H9 (cell line): ENCODE measurements around the gene NCAN. TPM values are rescaled to one million over a fixed set of nuclear protein-coding genes. Genes with fewer than 3 reads are reported as not detected.

ENCODE experiments used
- DNase-seq: peaks from one replicate; pipeline ENCODE4 v3.0.0-alpha.2; 2017
- H2AFZ ChIP-seq: one replicate; pipeline ENCODE4 v1.6.1; 2013; ENCODE audit warnings: mild to moderate bottlenecking, low read length, control low read depth, moderate library complexity
- H2AK5ac ChIP-seq: 2 replicates; pipeline ENCODE4 v1.6.1; 2013; ENCODE audit warnings: low read length, control low read depth, mixed read lengths; ENCODE audit not compliant: insufficient read length
- H2BK120ac ChIP-seq: one replicate; pipeline ENCODE4 v1.6.1; 2013; ENCODE audit warnings: low read depth, mild to moderate bottlenecking, low read length, control low read depth, inconsistent platforms; ENCODE audit not compliant: poor library complexity, severe bottlenecking
- H2BK12ac ChIP-seq: 2 replicates; pipeline ENCODE4 v1.6.1; 2013; ENCODE audit warnings: low read length, control low read depth, mixed read lengths, low read depth; ENCODE audit not compliant: insufficient read length
- H2BK15ac ChIP-seq: 2 replicates; pipeline ENCODE4 v1.6.1; 2013; ENCODE audit warnings: low read depth, low read length, control low read depth
- H2BK20ac ChIP-seq: one replicate; pipeline ENCODE4 v1.6.1; 2013; ENCODE audit warnings: low read depth, mild to moderate bottlenecking, low read length, control low read depth, inconsistent platforms; ENCODE audit not compliant: poor library complexity, severe bottlenecking
- H2BK5ac ChIP-seq: 2 replicates; pipeline ENCODE4 v1.6.1; 2013; ENCODE audit warnings: low read length, control low read depth, mixed read lengths; ENCODE audit not compliant: insufficient read length
- H3K14ac ChIP-seq: 2 replicates; pipeline ENCODE4 v1.6.1; 2013; ENCODE audit warnings: low read length, control low read depth; ENCODE audit not compliant: insufficient read depth
- H3K18ac ChIP-seq: 2 replicates; pipeline ENCODE4 v1.6.1; 2013; ENCODE audit warnings: low read depth, mild to moderate bottlenecking, mixed read lengths, low read length, control low read depth; ENCODE audit not compliant: insufficient read length
- H3K23ac ChIP-seq: 2 replicates; pipeline ENCODE4 v1.6.1; 2013; ENCODE audit warnings: low read length, control low read depth, mixed read lengths, low read depth; ENCODE audit not compliant: insufficient read length
- H3K23me2 ChIP-seq: 2 replicates; pipeline ENCODE4 v1.6.1; 2013; ENCODE audit warnings: low read depth, mild to moderate bottlenecking, mixed read lengths, low read length, control low read depth; ENCODE audit not compliant: insufficient read length, poor library complexity, severe bottlenecking
- H3K27ac ChIP-seq: 2 replicates; pipeline ENCODE4 v1.5.1; 2013; ENCODE audit warnings: low read length, control low read depth, mixed read lengths, low read depth; ENCODE audit not compliant: insufficient read length
- H3K27me3 ChIP-seq: 2 replicates; pipeline ENCODE4 v1.6.1; 2013; ENCODE audit warnings: low read length, control low read depth, inconsistent platforms; ENCODE audit not compliant: insufficient read depth
- H3K4ac ChIP-seq: 2 replicates; pipeline ENCODE4 v1.6.1; 2013; ENCODE audit warnings: low read depth, mild to moderate bottlenecking, control low read depth, inconsistent platforms, low read length, moderate library complexity
- H3K4me1 ChIP-seq: 2 replicates; pipeline ENCODE4 v1.6.1; 2013; ENCODE audit warnings: low read length, control low read depth, inconsistent platforms; ENCODE audit not compliant: insufficient read depth
- H3K4me2 ChIP-seq: 2 replicates; pipeline ENCODE4 v1.6.1; 2013; ENCODE audit warnings: low read length, control low read depth, mixed read lengths; ENCODE audit not compliant: insufficient read length, insufficient read depth
- H3K56ac ChIP-seq: 2 replicates; pipeline ENCODE4 v1.6.1; 2013; ENCODE audit warnings: low read depth, mild to moderate bottlenecking, mixed read lengths, low read length, control low read depth; ENCODE audit not compliant: insufficient read length
- H3K79me1 ChIP-seq: 2 replicates; pipeline ENCODE4 v1.6.1; 2013; ENCODE audit warnings: low read depth, mild to moderate bottlenecking, moderate library complexity, low read length, control low read depth, inconsistent platforms; ENCODE audit not compliant: insufficient read depth, poor library complexity, severe bottlenecking
- H3K79me2 ChIP-seq: 2 replicates; pipeline ENCODE4 v1.6.1; 2013; ENCODE audit warnings: low read length, control low read depth, inconsistent platforms; ENCODE audit not compliant: insufficient read depth
- H3K9ac ChIP-seq: 2 replicates; pipeline ENCODE4 v1.6.1; 2013; ENCODE audit warnings: low read length, control low read depth, mixed read lengths; ENCODE audit not compliant: insufficient read length; ENCODE audit errors: extremely low read depth
- H3K9me3 ChIP-seq: one replicate; pipeline ENCODE4 v1.6.1; 2013; ENCODE audit warnings: low read depth, low read length, inconsistent platforms; ENCODE audit not compliant: control insufficient read depth
- H3T11ph ChIP-seq: one replicate; pipeline ENCODE4 v1.6.1; 2013; ENCODE audit warnings: mild to moderate bottlenecking, low read length, control low read depth, inconsistent platforms
- H4K20me1 ChIP-seq: one replicate; pipeline ENCODE4 v1.6.1; 2013; ENCODE audit not compliant: control insufficient read depth, insufficient read length, insufficient read depth
- H4K5ac ChIP-seq: 2 replicates; pipeline ENCODE4 v1.6.1; 2013; ENCODE audit warnings: low read depth, mild to moderate bottlenecking, mixed read lengths, low read length, control low read depth; ENCODE audit not compliant: insufficient read length
- H4K8ac ChIP-seq: replicated peaks from 2 replicates; pipeline ENCODE4 v1.6.1; 2013; ENCODE audit warnings: low read length, control low read depth, mixed read lengths, low read depth; ENCODE audit not compliant: insufficient read length
- H4K91ac ChIP-seq: 2 replicates; pipeline ENCODE4 v1.6.1; 2013; ENCODE audit warnings: low read depth, mild to moderate bottlenecking, moderate library complexity, mixed read lengths, low read length, control low read depth; ENCODE audit not compliant: insufficient read length
- H3K27ac Mint-ChIP-seq, 3 experiments: 2 replicates in 2 of 3; 3 replicates in 1 of 3; pipeline ENCODE4 v1.8.0; 2020 to 2021; ENCODE audit warnings: mixed read lengths in 3 of 3, mild to moderate bottlenecking in 1 of 3, moderate library complexity in 1 of 3
- H3K27me3 Mint-ChIP-seq: 2 replicates; pipeline ENCODE4 v1.8.0; 2021; ENCODE audit warnings: low read depth, mild to moderate bottlenecking, moderate library complexity, mixed read lengths
- H3K36me3 Mint-ChIP-seq, 3 experiments: 2 replicates in 2 of 3; 3 replicates in 1 of 3; pipeline ENCODE4 v1.8.0; 2020 to 2021; ENCODE audit warnings: low read depth in 3 of 3, mixed read lengths in 3 of 3; ENCODE audit not compliant: insufficient read depth in 1 of 3
- H3K4me1 Mint-ChIP-seq, 2 experiments: 2 replicates each; pipeline ENCODE4 v1.8.0; 2020; ENCODE audit warnings: mixed read lengths in 2 of 2
- H3K4me3 Mint-ChIP-seq, 2 experiments: 2 replicates in 1 of 2; 3 replicates in 1 of 2; pipeline ENCODE4 v1.8.0; 2020 to 2021; ENCODE audit warnings: mild to moderate bottlenecking in 2 of 2, mixed read lengths in 2 of 2, moderate library complexity in 1 of 2
- H3K9me3 Mint-ChIP-seq, 2 experiments: 2 replicates in 1 of 2; 3 replicates in 1 of 2; pipeline ENCODE4 v1.8.0; 2020; ENCODE audit warnings: mild to moderate bottlenecking in 2 of 2, mixed read lengths in 2 of 2, moderate library complexity in 1 of 2
- CTCF ChIP-seq: fragments of 200-600 bp; sonication (generic); conservative IDR thresholded peaks from 3 replicates; pipeline ENCODE4 v1.8.0; 2021; ENCODE audit warnings: antibody characterized with exemption, mild to moderate bottlenecking
- WGBS: extraction: QIAGEN DNeasy Blood & Tissue Kit; methylation state at CpG from one replicate; pipeline ENCODE4 v1.1.7; 2013; ENCODE audit warnings: missing lambda C conversion rate, low lambda C conversion rate, mixed read lengths; ENCODE audit not compliant: insufficient read length; ENCODE audit errors: extremely low coverage; 5-methylcytosine and 5-hydroxymethylcytosine counted together
- total RNA-seq: library from RNA; stranded (reverse); gene quantifications from 2 replicates; pipeline ENCODE4 v1.2.1, GENCODE V29; 2021

The NCAN gene
- total RNA-seq, 1 experiment from 2014 or later, result 1.6 TPM

- WGBS, result no CpG with 5 or more reads among the region's 9 CpGs
- no peak overlapping the region for H2AK5ac ChIP-seq
- H2BK15ac ChIP-seq, result no peak overlapping the region
- Mint-ChIP-seq H3K4me1 (peaks cover 10 to 16% of the 10 kb centered on the region in 2 experiments), H3K4me3 (no peak overlapping the region), H3K27me3 (peaks cover 23% of the 10 kb centered on the region), H3K36me3 (peaks cover 4 to 29% (median 20%) of the 10 kb centered on the region in 3 experiments; a peak in 6 of 7 replicates), H3K9me3 (no peaks in the 10 kb centered on the region), H3K27ac (no peak overlapping the region; a peak in 2 of 7 replicates)
- H2BK120ac ChIP-seq, result no peak overlapping the region
- H3K4ac ChIP-seq, result no peak overlapping the region
- no peak overlapping the region for H3K23ac ChIP-seq
- H3K79me1 ChIP-seq, result no peaks in the 10 kb centered on the region
- no peaks in the 10 kb centered on the region; the same call in 1 of the 2 replicates for H3K4me1 ChIP-seq
- H2BK12ac ChIP-seq, result no peak overlapping the region
- H3K9me3 ChIP-seq, result no peaks in the 10 kb centered on the region
- H3K23me2 ChIP-seq, result peaks cover 7% of the 10 kb centered on the region
- no peak overlapping the region for H4K5ac ChIP-seq
- TF ChIP-seq CTCF, result no peak
- no peaks in the 10 kb centered on the region for H3K27me3 ChIP-seq
- no peak overlapping the region for H4K91ac ChIP-seq
- no peak overlapping the region for H3K14ac ChIP-seq
- no peak overlapping the region for H3K27ac ChIP-seq
- H2AFZ ChIP-seq, result no peak overlapping the region
- H3K79me2 ChIP-seq, result no peaks in the 10 kb centered on the region
- no peak overlapping the region for H3K4me2 ChIP-seq
- H3K18ac ChIP-seq, result no peak overlapping the region
- no peak overlapping the region for H3K9ac ChIP-seq
- H3T11ph ChIP-seq, result no peak overlapping the region
- DNase-seq, result no peak
- H4K8ac ChIP-seq, result no peak overlapping the region
- H4K20me1 ChIP-seq, result no peaks in the 10 kb centered on the region
- no peak overlapping the region for H2BK5ac ChIP-seq
- no peak overlapping the region for H3K56ac ChIP-seq
- H2BK20ac ChIP-seq, result no peak overlapping the region
These were observed 63.2 kb downstream of the NCAN start for GRCh38 chr19:19274716-19275565.
